Measurements from ENCODE around the gene C1orf159. TPM values are rescaled to one million over a fixed set of nuclear protein-coding genes. Genes with fewer than 3 reads are reported as not detected.

C1orf159 gene
- total RNA-seq, 1 donor from 2014 or later = 8.0 TPM

DNA sequence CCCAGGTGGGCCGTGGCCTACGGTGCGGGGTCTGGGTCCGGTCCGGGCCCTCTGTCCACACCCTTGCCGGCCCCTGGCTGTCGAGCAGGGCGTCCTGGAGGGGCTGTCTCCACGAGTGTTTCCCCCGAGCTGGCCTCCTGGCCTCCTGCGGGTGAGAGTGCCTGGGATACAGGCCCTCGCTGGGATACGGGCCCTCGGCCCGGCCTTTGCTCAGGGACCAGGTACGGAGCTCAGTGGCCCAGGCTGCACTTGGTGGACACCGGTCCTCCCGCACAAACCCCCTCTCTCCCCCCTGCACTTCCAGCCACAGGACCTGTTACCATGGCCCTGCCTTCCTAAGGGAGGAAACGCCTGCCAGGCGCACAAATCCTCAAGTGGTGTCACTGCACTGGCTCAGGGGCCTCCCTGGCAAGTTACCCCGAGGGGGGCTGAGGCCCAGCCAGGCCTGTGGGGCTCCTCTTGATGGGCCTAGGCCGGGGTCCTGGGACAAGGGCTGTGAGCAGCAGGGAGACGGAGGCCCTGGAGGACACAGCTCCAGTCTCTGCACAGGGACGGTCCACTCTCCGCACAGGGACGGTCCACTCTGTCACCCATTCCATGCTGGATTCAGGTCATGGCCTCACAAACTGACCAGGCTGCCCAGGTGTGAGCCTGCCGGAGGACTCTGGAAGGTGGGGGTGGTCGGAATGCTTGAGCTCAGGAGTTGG is 23.6 kb downstream of the C1orf159 start:
- no peak overlapping the region for H3K4me2 ChIP-seq
- no peaks in the 10 kb centered on the region for H3F3A ChIP-seq (ENCODE audit: low read depth)
- no peak overlapping the region for H3K27ac ChIP-seq
- H3K27me3 ChIP-seq = no peaks in the 10 kb centered on the region
- H3K9ac ChIP-seq = no peak overlapping the region
- TF ChIP-seq EZH2 (IDR thresholded peaks at IDR 0.05) = no peak
- TF ChIP-seq, protein P1, sequence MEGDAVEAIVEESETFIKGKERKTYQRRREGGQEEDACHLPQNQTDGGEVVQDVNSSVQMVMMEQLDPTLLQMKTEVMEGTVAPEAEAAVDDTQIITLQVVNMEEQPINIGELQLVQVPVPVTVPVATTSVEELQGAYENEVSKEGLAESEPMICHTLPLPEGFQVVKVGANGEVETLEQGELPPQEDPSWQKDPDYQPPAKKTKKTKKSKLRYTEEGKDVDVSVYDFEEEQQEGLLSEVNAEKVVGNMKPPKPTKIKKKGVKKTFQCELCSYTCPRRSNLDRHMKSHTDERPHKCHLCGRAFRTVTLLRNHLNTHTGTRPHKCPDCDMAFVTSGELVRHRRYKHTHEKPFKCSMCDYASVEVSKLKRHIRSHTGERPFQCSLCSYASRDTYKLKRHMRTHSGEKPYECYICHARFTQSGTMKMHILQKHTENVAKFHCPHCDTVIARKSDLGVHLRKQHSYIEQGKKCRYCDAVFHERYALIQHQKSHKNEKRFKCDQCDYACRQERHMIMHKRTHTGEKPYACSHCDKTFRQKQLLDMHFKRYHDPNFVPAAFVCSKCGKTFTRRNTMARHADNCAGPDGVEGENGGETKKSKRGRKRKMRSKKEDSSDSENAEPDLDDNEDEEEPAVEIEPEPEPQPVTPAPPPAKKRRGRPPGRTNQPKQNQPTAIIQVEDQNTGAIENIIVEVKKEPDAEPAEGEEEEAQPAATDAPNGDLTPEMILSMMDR (IDR thresholded peaks at IDR 0.05) = no peak
- no peak for TF ChIP-seq EZH2phosphoT487 (IDR thresholded peaks at IDR 0.05)
- no peaks in the 10 kb centered on the region for H3K36me3 ChIP-seq
- Mint-ChIP-seq H3K9me3 (peaks cover 5% of the 10 kb centered on the region), H3K4me1 (peaks cover 3% of the 10 kb centered on the region), H3K36me3 (peaks cover 3% of the 10 kb centered on the region), H3K4me3 (no peak overlapping the region), H3K27ac (no peak overlapping the region), H3K27me3 (ENCODE audit: insufficient read depth, low read depth) (peaks cover 2% of the 10 kb centered on the region)
- H3K4me1 ChIP-seq = no peaks in the 10 kb centered on the region
- H3K4me3 ChIP-seq = no peak overlapping the region
- no peaks in the 10 kb centered on the region for H3K79me2 ChIP-seq (ENCODE audit: low read depth)
- no peak overlapping the region for H2AFZ ChIP-seq (replicated peaks)
- H3K9me3 ChIP-seq (ENCODE audit: low read depth) = no peaks in the 10 kb centered on the region
- no peak for DNase-seq (ENCODE audit: low spot score)
- H4K20me1 ChIP-seq (ENCODE audit: low read depth) = no peaks in the 10 kb centered on the region

DNA sequence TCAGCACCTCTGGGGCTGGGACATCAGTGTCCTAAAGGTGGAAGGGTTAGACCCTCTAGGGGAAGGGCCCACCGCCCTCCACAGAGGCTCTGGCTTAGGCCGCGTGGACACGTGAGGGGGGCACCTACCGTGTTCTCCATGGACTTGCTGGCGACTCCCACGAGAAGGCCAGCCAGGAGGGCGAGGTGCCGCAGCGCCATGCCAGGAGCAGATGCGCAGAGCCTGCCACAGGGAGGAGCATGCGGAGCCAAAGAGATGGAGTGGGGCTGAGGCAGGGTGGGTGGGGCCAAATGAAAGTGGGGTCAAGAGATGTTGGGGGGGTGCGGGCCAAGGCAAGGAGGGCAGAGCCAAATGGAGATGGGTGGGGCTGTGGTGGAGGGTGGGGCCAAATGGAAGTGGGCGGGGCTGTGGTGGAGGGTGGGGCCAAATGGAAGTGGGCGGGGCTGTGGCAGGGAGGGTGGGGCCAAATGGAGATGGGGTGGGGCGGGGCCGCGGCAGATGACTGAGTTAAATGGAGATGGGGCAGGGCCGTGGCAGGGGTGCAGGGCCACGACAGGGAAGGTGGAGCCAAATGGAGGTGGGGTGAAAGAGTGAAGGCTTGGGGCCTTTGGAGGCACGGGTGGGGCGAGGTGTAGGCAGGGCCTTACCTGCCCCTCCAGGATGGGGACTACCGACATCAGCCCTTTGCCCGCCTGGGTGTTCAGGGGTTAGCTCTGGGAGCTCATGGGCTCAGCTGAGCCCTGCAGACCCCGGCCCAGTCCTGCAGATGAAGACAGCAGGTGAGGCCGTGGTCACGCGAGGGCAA is 24.3 kb downstream of the C1orf159 start:
- Histone ChIP-seq H3F3A (ENCODE audit: low read depth) (no peaks in the 10 kb centered on the region), H4K20me1 (ENCODE audit: low read depth) (no peaks in the 10 kb centered on the region), H3K9me3 (ENCODE audit: low read depth) (no peaks in the 10 kb centered on the region), H3K9ac (no peak overlapping the region), H3K27me3 (no peaks in the 10 kb centered on the region), H3K79me2 (ENCODE audit: low read depth) (no peaks in the 10 kb centered on the region), H3K4me2 (no peak overlapping the region), H3K27ac (no peak overlapping the region), H2AFZ (replicated peaks) (no peak overlapping the region), H3K4me1 (no peaks in the 10 kb centered on the region), H3K36me3 (no peaks in the 10 kb centered on the region), H3K4me3 (no peak overlapping the region)
- no peak for TF ChIP-seq EZH2phosphoT487 (IDR thresholded peaks at IDR 0.05)
- no peak for TF ChIP-seq EZH2 (IDR thresholded peaks at IDR 0.05)
- TF ChIP-seq, protein P1 (IDR thresholded peaks at IDR 0.05) = no peak
- no peak overlapping the region for H3K27ac Mint-ChIP-seq
- DNase-seq (ENCODE audit: low spot score) = no peak
- H3K4me1 Mint-ChIP-seq = peaks cover 3% of the 10 kb centered on the region
- peaks cover 5% of the 10 kb centered on the region for H3K9me3 Mint-ChIP-seq
- no peak overlapping the region for H3K4me3 Mint-ChIP-seq
- H3K27me3 Mint-ChIP-seq (ENCODE audit: insufficient read depth, low read depth) = peaks cover 2% of the 10 kb centered on the region
- peaks cover 4% of the 10 kb centered on the region for H3K36me3 Mint-ChIP-seq

DNA sequence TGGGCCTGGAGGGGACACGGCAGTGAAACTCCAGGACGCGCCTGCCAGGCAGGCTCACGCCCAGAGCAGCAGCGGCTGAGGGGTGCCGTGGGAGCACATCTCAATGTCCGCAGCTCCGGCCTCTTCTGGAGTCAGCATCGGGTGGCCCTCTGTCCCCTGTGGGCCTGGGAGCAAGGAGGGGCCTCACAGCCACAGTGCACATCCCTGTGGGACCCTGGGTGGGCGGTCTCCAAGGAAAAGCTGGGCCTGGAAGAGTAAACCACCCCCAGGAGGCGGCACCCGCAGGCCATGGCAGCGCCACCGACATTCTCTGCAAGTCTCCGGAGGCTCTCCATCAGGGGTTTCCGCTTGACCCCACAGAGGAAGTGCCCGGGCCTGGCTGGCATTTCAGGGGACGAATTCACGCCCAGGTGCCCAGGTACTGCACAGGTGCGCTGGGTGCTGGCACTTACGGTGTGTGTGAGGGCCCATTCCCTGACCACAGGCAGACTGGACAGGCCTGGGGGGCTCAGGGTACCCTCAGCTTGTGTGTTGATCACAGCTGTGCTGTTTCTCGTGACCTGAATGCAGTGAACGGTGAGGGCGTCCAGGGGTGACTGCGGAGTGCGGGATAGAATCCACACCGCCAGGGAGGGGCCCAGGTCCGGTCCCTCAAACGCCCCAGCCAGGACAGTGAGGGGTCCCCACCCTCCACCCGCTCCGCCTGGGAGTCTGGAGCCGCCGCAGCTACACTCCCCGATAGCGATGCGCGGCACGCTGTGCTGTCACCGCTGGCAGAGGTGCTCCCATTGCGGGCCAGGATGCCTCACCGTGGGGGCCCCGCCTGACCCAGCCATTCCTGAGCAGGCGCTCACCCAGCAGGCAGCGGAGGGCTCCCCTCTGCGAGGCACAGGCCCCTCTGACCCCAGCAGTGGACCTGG is 25.2 kb downstream of the C1orf159 start:
- no peak overlapping the region for H3K27ac Mint-ChIP-seq
- H3K4me2 ChIP-seq = no peak overlapping the region
- H3K27ac ChIP-seq = no peak overlapping the region
- peaks cover 5% of the 10 kb centered on the region for H3K9me3 Mint-ChIP-seq
- H3K27me3 ChIP-seq = no peaks in the 10 kb centered on the region
- H3K9me3 ChIP-seq (ENCODE audit: low read depth) = no peaks in the 10 kb centered on the region
- H3K4me1 Mint-ChIP-seq = peaks cover 3% of the 10 kb centered on the region
- H3F3A ChIP-seq (ENCODE audit: low read depth) = no peaks in the 10 kb centered on the region
- H3K4me3 Mint-ChIP-seq = no peak overlapping the region
- TF ChIP-seq EZH2phosphoT487 (IDR thresholded peaks at IDR 0.05) (no peak), EZH2 (IDR thresholded peaks at IDR 0.05) (no peak)
- TF ChIP-seq, protein P1 (IDR thresholded peaks at IDR 0.05) = no peak
- H3K36me3 ChIP-seq = no peaks in the 10 kb centered on the region
- no peaks in the 10 kb centered on the region for H3K4me1 ChIP-seq
- no peak overlapping the region for H3K9ac ChIP-seq
- no peak overlapping the region for H2AFZ ChIP-seq (replicated peaks)
- no peaks in the 10 kb centered on the region for H4K20me1 ChIP-seq (ENCODE audit: low read depth)
- DNase-seq (ENCODE audit: low spot score) = no peak
- no peaks in the 10 kb centered on the region for H3K79me2 ChIP-seq (ENCODE audit: low read depth)
- peaks cover 5% of the 10 kb centered on the region for H3K36me3 Mint-ChIP-seq
- no peak overlapping the region for H3K4me3 ChIP-seq
- peaks cover 2% of the 10 kb centered on the region for H3K27me3 Mint-ChIP-seq (ENCODE audit: insufficient read depth, low read depth)

All from neural progenitor cell (in vitro differentiated cells).